Hippocampal formation (tissue), 2 donors: ENCODE measurements around the gene PIR.
A peak's percentile ranks its signal among the peaks of the same experiment; 100 is the strongest.

Source experiments
- DNase-seq, 2 donors: peaks; one replicate each; lab custom pipeline; 2025; lab: John Stamatoyannopoulos, UW

The PIR gene

DNA sequence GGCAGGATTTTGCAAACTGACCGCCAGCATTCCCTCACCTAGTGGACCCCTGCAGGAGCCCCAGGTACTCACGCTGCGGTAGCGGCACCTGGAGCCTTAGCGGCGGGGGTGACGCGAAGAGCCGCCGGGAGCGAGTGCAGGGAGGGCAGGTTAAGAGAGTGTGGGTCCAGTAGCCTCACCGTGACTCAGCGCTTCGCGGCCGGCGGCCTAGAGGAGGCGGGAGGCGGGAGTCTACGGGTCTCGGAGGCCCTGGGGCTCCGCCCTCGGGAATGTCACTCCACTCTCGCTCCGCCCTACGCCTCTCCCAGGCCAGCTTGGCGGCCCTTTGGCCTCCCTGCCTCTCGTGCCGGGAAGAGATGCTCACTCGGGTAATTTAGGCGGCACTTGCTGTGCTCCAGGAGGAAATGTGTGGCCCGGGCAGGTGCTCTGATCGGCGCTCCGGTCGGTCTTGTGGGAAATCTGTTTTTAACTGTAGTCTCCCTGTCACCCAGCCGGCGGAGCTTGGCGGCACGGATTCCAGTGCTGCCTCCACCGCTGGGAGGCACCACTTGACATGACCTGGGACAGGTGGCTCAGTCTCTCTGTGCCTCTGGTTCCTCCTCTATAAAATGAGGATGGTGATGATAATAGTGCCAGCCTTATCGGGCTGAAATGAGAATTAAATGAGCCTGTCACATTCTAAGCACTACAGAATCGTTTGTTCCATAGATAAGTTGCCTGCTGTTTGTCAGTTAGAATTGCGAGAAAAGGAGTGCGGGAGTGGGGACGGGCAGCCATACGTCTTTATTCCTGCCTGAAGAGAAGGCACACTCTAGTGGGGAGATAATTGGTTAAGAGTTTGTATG lies at the start of gene PIR:
PIR (minus strand) TSS at position 216 of the 845 bp plus-strand sequence. CDS start 2,076 bp downstream, outside the sequence.
- DNase-seq: peak; percentile 73 to 75

DNA sequence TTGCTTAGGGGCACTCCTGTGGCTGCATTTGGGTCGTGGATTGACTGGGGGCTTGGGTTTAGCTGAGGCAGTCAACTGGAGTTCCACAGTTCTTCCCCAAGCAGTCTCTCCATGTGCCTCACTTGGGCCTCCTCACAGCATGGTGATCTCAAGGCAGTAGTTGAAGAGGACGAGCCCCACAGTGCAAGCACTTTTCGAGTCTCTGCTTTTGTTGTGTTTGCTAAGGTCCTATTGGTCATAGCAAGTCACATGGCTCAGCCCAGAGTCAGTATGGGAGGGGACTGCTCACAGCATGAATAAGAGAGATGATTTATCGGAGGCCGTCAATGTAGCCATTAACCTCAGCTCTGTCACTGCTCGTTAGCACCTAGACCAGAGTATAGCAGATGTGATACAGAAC lies 37.2 kb upstream of the PIR start:
- DNase-seq: no peak

DNA sequence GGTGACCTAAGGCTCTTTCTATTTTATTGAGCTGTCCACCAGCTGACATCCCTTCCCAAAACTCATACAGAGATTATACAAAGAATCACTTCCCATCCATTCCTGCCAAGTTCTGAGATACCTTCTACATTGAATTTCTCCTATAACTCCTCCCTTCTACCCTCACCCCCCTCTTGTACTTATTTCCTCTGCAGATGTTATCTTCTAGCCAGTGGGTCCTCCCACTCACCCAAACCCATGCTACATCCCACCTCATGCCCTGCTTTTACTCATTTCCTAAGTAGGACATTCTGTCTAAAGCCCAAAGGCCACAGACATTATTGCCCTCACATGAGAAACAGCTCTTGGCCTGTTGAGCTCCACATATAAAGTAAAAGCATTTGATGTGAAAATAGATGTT lies 36.0 kb upstream of the PIR start:
- no peak for DNase-seq

DNA sequence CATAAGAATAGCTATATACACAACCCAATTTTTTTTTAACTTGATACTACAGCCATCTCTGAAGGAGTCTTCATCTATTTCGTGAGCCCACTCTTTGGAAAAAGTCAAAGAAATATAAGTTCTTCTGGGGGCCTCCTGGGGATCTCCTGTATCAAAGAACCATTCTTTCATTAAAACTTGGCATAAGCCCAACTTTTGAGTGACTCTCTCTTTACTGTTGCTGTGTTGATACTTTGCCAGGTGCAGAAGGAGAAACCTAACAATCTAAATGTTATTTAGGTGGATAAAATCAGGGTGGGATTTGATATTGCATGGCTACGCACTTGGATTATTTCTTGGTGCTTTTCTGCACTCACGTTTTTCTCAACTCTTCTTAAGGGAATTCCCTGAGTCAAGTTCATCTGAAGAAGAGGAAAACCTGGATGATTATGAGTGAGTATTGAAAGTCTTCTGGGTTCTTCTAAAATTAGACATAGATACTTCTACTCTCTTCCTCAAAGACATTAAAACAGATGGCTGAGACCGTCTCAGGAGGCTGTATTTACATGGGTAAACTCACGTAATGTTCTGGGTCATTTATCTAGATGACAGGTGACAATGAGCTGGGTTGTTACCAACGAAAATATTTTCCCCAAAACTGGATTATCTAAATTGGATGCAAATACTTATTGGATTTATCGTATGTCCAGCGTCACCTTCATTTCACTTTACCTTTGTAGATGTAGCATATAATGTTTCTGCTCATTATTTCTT lies 32.7 kb upstream of the PIR start:
- DNase-seq: no peak

DNA sequence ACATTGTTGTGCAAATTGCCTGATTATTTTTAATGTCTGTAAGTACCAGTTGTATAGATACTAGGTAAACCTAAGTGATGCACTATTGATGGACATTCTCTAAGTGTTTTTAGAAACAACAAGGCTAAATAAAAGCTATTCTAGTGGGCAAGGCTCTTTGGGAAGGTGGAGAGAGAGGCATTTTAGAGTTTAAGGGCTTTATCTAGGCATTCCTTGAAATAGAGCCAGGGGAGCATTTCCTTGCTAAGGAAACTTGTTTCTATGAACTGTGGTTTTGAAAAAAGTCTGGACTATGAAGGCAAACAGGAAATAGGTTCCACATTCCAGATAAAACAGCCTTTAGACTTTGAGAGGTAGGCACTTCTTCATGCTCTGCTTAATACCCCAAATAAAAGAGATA lies 31.3 kb upstream of the PIR start:
- no peak for DNase-seq

DNA sequence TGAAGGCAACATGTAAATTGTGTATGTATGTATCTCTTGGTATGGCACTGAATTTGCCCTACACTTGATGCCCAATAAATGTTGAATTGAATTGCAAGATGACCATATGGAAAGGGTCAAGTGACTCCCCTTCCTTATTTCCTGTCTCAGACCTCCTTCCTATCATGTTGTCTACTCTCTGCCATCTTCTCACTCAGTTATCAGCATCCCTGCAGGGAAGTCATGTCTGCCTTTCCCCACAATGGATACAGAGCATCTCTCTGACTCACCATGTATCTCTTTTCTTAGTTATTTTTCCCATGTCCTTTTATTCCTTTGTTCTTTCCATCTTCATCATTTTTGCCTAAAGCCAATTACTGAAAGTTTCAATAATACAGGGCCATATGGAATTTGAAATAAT lies 30.0 kb upstream of the PIR start:
- no peak for DNase-seq

DNA sequence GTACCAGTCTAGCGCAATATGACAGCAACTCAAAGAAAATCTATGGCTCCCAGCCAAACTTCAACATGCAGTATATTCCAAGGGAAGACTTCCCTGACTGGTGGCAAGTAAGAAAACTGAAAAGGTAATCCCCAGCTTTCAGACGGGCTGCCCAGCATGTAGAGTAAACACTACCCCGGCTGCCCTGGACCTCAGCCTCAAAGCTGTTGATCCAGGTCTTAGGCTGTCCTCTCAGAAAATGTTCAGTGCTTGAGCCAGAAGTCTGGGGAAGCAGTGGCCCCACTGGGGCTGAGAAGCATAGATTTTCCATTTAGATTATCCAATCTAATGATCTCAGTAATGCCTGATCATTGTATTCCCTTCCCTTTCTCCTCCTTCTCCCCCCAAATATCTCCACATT lies 29.3 kb upstream of the PIR start:
- DNase-seq: no peak

DNA sequence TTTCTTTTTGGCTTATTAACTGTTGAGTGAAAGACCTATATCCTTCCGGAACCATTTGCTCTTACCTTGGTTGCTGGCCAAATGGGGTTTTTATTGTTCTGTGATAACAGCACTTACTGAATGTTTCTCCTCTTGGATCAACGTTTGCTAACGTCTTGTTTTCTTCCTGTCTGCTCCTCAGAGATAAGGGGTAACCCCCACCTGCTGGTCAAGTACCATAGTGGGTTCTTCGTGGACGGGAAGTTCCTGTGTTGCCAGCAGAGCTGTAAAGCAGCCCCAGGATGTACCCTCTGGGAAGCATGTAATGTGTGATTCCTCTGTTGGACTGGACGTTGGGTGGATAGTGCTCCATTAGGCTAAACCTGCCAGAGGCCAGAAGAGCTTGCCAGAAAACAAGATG lies 22.8 kb upstream of the PIR start:
- no peak for DNase-seq

DNA sequence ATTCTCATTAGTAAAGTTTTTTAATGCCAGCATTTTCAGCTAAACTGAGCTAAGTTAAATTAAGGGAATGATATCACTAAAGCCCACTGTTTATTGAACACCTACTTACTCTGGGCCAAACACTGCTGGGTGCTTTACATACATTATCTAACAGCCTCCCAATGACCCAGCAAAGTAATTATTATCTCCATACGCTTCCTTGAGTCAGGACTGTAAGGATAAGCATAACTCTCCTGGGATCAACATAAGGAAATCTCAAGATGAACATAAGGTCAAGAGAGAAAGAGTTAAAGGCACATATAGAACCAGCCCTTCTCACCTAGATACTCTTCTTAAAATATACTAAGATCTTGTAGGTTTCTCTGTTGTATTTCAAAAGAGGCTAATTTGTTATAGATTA lies 21.1 kb upstream of the PIR start:
- DNase-seq: no peak

DNA sequence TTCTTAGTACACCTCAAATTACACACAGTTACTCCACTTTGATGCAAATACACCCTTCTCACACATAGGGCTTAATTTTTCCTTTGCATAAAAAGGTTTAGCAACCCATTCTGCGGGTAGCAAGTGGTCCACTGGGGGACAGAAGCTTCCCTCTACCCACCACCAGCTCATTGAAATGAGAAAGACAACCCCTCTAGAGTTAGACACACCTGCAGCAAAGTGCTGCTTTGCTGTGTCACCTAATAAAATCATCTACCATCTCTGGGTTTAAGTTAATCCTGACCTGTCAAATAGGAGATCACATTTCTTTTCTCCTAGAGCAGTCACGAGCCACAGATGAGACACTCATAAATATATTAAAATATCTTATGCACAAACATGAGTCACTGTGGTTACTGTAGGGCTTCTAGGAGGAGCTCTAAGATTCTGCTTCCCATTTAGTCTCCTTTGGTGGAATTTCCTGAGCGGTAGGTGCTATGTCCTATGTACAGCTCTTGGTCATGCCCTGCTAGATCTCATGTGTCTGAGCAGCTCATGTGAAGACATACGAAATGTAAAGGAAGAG lies 19.4 kb upstream of the PIR start:
- no peak for DNase-seq

DNA sequence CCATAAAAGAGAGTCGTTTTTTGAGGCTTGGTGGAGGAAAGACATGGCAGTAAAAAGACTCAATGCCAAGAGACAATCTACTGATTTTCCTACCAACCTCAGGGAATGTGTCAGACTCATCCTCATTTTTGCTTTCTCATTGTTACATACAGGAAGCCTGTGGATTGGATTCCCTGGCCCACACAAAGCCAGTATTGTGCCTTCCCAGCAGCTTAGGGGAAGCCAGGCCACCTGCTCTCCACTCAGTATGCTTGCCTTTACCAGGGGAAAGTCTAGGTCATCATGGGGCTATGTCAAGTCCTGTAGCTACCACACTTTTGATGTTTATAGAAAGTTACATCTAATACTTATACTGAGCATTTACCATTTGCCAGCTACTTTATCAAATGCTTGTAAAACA lies 18.4 kb upstream of the PIR start:
- DNase-seq: no peak

DNA sequence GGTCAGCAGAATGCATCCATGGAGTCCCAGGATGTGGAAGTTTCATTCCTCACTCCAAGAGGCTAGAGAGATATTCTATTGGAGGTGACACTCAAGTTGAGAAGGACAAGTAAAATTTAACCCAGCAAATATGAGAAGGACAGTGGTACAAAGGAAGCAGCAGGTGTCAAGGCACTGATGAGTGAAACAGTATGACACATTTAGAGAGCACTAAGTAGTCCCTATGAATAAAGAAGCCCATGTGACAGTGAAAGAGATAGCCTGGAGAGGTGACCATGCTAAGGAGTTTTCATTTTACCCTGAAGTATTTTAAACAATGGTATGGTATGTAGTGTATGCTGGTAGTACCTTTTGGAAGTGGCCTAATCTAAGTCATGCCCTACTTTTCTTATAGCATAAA lies 16.7 kb upstream of the PIR start:
- no peak for DNase-seq

DNA sequence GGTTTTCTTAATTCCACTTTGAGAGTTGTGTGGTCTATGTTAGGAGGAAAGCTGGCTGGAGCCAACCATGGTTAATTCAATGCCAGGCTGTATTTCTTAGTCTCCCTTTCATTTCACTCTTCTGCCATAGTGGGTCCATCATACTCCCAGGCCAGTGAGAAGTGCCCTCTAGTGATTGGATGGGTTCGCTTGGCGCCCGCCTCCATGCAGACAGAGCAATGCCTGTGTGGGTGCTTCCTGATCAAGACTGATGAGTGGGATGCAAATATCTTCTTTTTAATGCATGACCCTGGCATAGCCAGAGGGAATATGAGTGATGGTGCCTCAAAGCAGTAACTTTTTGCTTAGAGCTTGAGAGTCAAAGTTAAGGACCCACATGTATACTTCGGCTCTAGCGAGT lies 13.9 kb upstream of the PIR start:
- DNase-seq: no peak

DNA sequence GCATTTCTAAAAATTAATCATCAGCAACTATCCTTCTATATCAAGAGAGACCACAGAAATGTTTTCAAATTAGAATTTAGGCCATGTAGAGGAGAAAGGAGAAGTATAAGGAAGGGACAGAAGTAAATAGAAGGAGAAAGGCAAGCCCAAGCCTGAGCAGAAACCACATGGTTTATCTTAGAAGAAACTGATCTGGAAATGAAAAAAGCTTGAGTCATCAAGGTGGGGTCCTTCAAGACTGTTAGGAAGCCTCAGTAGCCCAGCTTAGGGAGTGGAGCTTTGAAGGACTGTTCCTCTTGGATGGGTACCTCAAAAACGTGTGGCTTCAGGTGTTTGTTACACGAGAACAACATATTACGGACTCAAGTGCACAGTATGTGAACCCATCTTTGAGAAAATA lies 12.0 kb upstream of the PIR start:
- no peak for DNase-seq

DNA sequence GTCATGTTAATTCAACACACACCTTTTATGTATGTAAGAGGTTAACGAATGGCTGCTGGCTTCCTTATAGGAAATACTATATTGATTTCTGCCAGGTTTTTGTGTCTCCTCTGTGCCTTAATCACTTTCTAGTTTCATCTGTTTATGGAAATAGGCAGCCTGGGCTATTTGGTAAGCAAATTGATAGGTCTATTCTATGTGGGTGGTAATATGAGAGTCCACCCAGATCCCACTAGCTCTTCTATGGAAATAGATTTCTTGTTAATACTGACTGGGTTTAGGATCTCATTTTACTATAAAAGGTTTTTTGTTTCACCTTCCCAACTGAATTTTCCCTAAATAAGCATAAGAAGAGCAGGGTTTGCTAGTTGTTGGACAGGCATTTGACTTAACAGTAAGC lies 11.5 kb upstream of the PIR start:
- no peak for DNase-seq

DNA sequence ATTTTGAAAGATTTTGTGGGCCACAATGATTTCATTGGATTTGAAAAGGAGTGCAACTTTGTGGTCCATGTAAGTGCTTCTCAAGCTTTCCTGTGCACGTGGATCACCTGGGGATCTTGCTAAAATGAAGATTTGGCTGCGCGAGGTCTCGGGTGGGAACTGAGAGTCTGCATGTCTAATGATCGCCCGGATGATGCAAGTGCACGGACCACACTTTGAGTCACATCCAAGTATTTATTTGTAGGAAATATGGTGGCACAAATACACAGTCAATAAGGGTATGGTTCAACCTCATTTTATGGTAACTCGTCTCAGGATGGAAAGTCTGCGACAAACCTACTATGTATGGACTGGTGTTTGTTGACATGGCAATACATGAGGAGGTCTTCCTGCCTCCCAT lies 8.4 kb upstream of the PIR start:
- DNase-seq: no peak

DNA sequence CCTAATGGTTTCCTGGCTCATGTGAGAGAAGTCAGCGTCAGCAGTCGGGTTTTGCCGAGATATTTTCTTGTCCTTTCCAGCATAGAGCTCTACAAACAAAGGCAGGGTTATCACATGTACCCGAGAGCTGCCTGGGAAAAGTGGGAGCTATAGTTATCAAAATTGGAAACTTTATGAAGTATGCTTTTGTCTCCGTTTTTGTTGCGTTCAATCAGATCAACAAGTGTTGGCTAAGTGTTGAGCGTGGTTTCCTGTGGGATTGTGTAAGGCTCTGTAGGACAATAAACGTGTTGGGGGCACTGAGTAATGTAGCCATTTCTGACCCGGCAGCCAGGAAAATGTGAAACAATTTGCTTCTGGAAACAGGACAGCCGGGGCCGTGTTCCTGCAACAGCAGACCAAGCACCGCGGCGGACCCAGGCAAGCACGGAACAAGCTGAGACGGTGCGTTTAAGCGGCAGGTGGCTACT lies 7.4 kb upstream of the PIR start, which contains the start of gene BMX:
BMX (plus strand) TSS at position 311 of the 470 bp plus-strand sequence. CDS start 7,547 bp downstream, outside the sequence.
- no peak for DNase-seq

DNA sequence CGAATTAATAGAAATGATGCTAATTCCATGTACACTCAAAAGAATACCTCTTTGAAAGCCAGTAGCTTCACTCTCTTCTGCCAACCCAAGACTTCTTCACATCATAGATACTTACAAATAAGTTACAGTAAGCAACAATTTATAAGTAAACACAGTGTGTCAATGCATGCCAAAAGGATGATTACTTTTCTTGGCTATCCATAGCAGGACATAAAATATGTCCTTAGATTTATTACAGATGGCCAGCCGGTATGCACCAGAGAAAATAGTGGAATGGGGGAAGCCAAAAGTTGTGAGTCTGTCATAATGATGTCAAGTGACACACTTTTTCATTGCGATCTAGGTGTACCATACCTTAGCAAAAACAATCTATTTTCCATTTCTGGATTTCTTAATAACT lies 6.8 kb upstream of the PIR start:
- no peak for DNase-seq

DNA sequence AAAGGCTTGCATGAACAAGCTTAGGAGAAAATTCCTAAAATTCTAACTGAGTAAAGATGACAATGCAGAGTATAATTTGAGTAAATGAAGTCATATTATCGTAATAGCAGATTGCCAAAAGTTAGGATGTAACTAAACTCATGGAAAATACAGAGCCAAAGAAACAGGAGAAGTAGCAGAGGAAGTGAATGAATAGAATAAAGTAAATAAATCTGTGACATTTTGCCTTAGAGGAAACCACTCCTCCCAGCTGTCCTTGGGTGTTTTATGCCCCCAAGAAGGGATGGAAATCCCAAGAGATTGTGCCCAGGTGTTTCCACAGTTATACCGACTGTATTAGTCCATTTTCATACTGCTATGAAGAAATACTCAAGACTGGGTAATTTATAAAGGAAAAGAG lies 5.6 kb upstream of the PIR start:
- DNase-seq: no peak

DNA sequence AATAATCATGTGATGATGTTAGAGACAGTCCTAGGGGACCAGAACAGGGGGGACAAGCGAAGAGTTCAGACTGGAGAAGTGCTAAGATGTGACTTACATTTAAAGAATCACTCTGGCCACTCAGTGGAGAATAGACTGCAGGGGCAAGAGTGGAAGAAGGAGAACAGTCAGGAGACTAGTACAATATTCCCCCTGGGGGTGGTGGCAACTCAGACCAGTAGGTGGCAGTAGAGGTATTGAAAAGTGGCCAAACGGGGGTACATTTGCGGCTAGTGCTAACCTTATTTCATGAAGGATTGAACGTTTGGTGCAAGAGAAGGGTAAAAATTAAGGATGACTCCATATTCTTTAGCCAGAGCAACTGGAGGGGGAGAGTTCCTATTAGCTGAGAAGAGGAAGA lies 4.7 kb upstream of the PIR start:
- DNase-seq: peak; percentile 4 to 30

DNA sequence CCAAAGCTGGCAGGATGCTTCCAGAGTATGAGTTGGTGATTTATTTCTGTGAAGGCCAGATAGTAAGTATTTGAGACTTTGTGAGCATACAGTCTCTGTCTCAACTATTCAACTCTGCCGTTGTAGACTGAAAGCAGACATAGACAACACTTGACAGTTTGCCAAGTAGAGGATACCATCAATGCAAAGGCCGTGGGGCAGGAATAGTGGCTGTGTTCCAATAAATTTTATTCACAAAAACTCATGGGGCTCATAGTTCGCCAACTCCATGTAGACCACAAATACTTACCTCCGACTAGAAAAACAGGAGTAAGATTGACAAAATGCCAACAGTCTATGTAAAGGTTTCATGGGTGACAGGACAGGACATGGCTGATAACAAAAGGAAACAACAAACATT lies 3.7 kb upstream of the PIR start:
- DNase-seq: no peak

DNA sequence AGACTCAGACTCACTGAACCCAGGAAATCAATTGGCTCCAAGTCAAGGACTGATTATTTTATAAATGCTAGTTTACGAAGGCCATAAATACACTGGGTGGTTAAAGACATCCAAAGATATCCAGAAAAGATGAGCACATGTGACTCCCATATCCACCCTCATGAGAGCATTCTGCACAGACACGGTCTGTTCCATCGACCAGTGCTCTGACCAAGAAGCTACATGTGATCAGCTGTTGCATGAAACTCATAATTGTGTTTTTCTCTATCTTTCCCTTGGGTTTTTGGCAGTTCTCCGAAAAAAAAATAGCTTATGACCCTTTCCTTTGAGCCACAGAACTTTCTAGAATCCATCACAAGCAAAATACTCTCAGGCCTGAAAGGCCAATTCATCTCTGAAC lies 2.7 kb upstream of the PIR start:
- DNase-seq: no peak

DNA sequence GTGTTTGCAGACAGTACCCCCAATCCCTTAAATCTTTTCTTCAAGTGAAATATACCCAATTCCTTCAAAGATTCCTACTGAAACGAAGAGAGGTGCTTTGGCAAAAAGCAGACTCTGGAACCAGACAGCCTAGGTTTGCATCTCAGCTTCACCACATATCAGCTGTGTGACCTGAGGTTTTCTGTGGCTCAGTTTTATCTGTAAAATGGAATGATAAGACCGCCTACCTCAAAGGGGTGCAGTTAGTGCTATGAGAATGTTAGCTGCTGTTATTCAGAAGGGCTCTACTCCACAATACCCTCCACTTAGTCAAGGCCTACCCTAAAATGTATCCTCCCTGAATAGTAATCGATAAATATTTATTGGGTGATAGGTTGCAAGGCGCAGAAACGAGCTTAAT lies 664 bp downstream of the PIR start:
- DNase-seq: no peak
